HepG2 (cell line): ENCODE data around the gene STK39. TPM values are rescaled to one million over a fixed set of nuclear protein-coding genes. Genes with fewer than 3 reads are reported as not detected.

ENCODE experiments used
- KLF13 ChIP-seq: sonication (generic); formaldehyde crosslinking; IDR thresholded peaks from 2 replicates; pipeline ENCODE4 v1.4.0; 2020; ENCODE audit warnings: mild to moderate bottlenecking, missing genetic modification reagents
- NFKB2 ChIP-seq: sonication (generic); formaldehyde crosslinking; IDR thresholded peaks from 2 replicates; pipeline ENCODE4 v1.4.0; 2020; ENCODE audit warnings: missing genetic modification reagents, borderline replicate concordance
- SUZ12 ChIP-seq: fragments of 150-350 bp; IDR thresholded peaks from 2 replicates; pipeline ENCODE4 v1.6.1; 2014; ENCODE audit warnings: low read depth, low read length
- ZMYM4 ChIP-seq: sonication (generic); formaldehyde crosslinking; IDR thresholded peaks from 2 replicates; pipeline ENCODE4 v1.8.1; 2023; ENCODE audit warnings: mild to moderate bottlenecking, missing genetic modification reagents
- ZNF282 ChIP-seq: fragments of 450-650 bp; IDR thresholded peaks from 2 replicates; pipeline ENCODE4 v1.6.1; 2018; ENCODE audit not compliant: partially characterized antibody
- ZNF468 ChIP-seq: sonication (generic); formaldehyde crosslinking; IDR thresholded peaks from 2 replicates; pipeline ENCODE4 v1.8.0; 2022; ENCODE audit warnings: mild to moderate bottlenecking, moderate library complexity, missing genetic modification reagents
- ZNF781 ChIP-seq: sonication (generic); formaldehyde crosslinking; IDR thresholded peaks from 2 replicates; pipeline ENCODE4 v1.5.1; 2020; ENCODE audit warnings: borderline replicate concordance, mild to moderate bottlenecking, missing genetic modification reagents; ENCODE audit errors: not compliant biosample characterization
- polyA plus RNA-seq, 8 experiments: library from polyadenylated mRNA; depleted of rRNA in 3 of 8; stranded (reverse) in 7 of 8; unstranded in 1 of 8; fragments of >200 nt; fragmentation: Illumina TruSeq in 4 of 8; extraction: Trizol in 4 of 8; gene quantifications; 2 replicates each; pipeline versions ENCODE4 v1.2.1 to v1.2.3, GENCODE V29; 2011 to 2016; ENCODE audit warnings: low read depth in 4 of 8, missing spikeins in 1 of 8, mixed read lengths in 1 of 8; ENCODE audit not compliant: insufficient read depth in 1 of 8
- total RNA-seq, 5 experiments: library from RNA; depleted of rRNA; stranded (reverse); fragments of >200 nt; fragmentation: Illumina TruSeq; extraction: Trizol; gene quantifications; 2 replicates each; pipeline ENCODE4 v1.2.3, GENCODE V29; 2016; ENCODE audit warnings: low read depth in 1 of 5
- TF ChIP-seq, protein P1 (sequence below): sonication (generic); formaldehyde crosslinking; IDR thresholded peaks from 2 replicates; pipeline ENCODE4 v1.5.0; 2020; ENCODE audit warnings: mild to moderate bottlenecking, missing genetic modification reagents, borderline replicate concordance
- TF ChIP-seq, protein P2 (sequence below): sonication (generic); formaldehyde crosslinking; IDR thresholded peaks from 2 replicates; pipeline ENCODE4 v1.5.0; 2020; ENCODE audit warnings: missing genetic modification reagents
- TF ChIP-seq, protein P3 (sequence below): IDR thresholded peaks from 2 replicates; pipeline ENCODE4 v1.6.1; 2016; ENCODE audit warnings: missing biosample characterization, missing genetic modification reagents, low read depth

Gene STK39
- total and polyA plus RNA-seq, 2 of the 13 experiments (the other 11 are each of a cell fraction or from before 2014, with no cell fraction given): 27.3 to 38.4 TPM

DNA sequence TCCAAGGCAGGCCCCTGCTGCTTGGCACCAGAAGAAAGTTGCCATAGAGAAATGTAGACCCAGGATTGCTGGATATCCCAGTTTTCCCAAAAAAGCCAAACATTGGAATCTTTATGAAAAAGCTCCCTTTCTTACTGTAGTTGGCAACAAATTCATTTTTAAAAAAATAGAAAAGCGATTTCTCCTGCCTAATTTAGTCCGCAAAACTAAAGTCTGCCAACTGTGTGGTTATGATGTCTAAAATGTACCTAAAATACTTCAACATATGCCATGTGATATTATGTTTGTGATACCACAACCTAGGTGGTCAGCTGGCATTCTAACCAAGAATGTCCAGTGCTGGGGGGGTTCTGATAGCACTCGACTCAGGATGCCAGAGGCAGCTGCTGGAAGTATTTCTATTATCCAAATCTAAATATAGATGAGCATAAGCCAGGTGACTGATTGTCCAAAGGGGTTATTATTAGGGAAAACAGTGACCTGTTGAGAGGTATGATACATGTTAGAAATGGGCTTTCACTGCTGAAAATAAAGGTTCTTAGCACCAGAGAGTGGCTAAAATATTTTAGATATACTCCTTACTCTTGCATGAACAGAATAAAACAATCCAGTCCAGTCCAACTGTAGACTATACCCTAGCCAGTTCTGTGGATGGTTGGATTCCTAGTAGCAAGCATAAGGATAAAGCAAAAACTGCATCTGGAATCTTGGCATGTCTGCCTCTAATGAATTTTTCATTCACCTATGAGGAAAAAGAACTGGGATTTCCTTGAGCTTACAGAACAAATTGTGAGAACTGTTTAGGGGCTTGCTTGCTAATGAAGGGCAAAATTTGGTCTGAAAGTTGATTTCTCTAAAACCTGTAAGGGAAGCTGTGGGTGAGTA lies 101.7 kb downstream of the STK39 start (continued):
- TF ChIP-seq, protein P1, sequence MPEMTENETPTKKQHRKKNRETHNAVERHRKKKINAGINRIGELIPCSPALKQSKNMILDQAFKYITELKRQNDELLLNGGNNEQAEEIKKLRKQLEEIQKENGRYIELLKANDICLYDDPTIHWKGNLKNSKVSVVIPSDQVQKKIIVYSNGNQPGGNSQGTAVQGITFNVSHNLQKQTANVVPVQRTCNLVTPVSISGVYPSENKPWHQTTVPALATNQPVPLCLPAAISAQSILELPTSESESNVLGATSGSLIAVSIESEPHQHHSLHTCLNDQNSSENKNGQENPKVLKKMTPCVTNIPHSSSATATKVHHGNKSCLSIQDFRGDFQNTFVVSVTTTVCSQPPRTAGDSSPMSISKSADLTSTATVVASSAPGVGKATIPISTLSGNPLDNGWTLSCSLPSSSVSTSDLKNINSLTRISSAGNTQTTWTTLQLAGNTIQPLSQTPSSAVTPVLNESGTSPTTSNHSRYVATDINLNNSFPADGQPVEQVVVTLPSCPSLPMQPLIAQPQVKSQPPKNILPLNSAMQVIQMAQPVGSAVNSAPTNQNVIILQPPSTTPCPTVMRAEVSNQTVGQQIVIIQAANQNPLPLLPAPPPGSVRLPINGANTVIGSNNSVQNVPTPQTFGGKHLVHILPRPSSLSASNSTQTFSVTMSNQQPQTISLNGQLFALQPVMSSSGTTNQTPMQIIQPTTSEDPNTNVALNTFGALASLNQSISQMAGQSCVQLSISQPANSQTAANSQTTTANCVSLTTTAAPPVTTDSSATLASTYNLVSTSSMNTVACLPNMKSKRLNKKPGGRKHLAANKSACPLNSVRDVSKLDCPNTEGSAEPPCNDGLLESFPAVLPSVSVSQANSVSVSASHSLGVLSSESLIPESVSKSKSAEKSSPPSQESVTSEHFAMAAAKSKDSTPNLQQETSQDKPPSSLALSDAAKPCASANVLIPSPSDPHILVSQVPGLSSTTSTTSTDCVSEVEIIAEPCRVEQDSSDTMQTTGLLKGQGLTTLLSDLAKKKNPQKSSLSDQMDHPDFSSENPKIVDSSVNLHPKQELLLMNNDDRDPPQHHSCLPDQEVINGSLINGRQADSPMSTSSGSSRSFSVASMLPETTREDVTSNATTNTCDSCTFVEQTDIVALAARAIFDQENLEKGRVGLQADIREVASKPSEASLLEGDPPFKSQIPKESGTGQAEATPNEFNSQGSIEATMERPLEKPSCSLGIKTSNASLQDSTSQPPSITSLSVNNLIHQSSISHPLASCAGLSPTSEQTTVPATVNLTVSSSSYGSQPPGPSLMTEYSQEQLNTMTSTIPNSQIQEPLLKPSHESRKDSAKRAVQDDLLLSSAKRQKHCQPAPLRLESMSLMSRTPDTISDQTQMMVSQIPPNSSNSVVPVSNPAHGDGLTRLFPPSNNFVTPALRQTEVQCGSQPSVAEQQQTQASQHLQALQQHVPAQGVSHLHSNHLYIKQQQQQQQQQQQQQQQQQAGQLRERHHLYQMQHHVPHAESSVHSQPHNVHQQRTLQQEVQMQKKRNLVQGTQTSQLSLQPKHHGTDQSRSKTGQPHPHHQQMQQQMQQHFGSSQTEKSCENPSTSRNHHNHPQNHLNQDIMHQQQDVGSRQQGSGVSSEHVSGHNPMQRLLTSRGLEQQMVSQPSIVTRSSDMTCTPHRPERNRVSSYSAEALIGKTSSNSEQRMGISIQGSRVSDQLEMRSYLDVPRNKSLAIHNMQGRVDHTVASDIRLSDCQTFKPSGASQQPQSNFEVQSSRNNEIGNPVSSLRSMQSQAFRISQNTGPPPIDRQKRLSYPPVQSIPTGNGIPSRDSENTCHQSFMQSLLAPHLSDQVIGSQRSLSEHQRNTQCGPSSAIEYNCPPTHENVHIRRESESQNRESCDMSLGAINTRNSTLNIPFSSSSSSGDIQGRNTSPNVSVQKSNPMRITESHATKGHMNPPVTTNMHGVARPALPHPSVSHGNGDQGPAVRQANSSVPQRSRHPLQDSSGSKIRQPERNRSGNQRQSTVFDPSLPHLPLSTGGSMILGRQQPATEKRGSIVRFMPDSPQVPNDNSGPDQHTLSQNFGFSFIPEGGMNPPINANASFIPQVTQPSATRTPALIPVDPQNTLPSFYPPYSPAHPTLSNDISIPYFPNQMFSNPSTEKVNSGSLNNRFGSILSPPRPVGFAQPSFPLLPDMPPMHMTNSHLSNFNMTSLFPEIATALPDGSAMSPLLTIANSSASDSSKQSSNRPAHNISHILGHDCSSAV (CRISPR knock-in tag): no peak
- TF ChIP-seq ZNF282 (no peak), ZNF468 (CRISPR knock-in tag) (no peak), SUZ12 (no peak), ZNF781 (CRISPR knock-in tag) (no peak), KLF13 (CRISPR knock-in tag) (no peak), NFKB2 (CRISPR knock-in tag) (no peak), ZMYM4 (no peak)
- TF ChIP-seq, protein P2, sequence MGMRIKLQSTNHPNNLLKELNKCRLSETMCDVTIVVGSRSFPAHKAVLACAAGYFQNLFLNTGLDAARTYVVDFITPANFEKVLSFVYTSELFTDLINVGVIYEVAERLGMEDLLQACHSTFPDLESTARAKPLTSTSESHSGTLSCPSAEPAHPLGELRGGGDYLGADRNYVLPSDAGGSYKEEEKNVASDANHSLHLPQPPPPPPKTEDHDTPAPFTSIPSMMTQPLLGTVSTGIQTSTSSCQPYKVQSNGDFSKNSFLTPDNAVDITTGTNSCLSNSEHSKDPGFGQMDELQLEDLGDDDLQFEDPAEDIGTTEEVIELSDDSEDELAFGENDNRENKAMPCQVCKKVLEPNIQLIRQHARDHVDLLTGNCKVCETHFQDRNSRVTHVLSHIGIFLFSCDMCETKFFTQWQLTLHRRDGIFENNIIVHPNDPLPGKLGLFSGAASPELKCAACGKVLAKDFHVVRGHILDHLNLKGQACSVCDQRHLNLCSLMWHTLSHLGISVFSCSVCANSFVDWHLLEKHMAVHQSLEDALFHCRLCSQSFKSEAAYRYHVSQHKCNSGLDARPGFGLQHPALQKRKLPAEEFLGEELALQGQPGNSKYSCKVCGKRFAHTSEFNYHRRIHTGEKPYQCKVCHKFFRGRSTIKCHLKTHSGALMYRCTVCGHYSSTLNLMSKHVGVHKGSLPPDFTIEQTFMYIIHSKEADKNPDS (CRISPR knock-in tag): no peak
- TF ChIP-seq, protein P3, sequence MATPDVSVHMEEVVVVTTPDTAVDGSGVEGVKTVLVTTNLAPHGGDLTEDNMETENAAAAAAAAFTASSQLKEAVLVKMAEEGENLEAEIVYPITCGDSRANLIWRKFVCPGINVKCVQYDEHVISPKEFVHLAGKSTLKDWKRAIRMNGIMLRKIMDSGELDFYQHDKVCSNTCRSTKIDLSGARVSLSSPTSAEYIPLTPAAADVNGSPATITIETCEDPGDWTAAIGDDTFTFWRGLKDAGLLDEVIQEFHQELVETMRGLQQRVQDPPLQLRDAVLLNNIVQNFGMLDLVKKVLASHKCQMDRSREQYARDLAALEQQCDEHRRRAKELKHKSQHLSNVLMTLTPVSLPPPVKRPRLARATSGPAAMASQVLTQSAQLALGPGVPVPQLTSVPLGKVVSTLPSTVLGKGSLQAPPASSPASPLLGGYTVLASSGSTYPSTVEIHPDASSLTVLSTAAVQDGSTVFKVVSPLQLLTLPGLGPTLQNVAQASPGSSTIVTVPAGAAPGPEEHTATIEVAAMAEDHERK (CRISPR knock-in tag): no peak
